Astrocyte of the cerebellum (primary cell): Measurements from ENCODE around the gene PLA2G4B.

ENCODE experiments used
- DNase-seq: peaks from one replicate; pipeline ENCODE4 v3.0.0-alpha.2; 2011; ENCODE audit warnings: low read depth
- H3K4me3 ChIP-seq: 2 replicates; pipeline ENCODE4 v1.5.1; 2011; ENCODE audit warnings: mild to moderate bottlenecking, low read depth, low read length, moderate library complexity
- CTCF ChIP-seq: IDR thresholded peaks from 2 replicates; pipeline ENCODE4 v1.5.1; 2012; ENCODE audit warnings: low read length, low read depth, moderate library complexity, mild to moderate bottlenecking; ENCODE audit errors: missing control alignments
- in situ Hi-C: cut with HindIII; loops from 2 replicates; pipeline ENCODE4 v1.10.0; 2017; ENCODE audit warnings: low sequenced_read_pairs

The PLA2G4B gene

GRCh38 chr15:41819455-41820050 lies 19.1 kb upstream of the PLA2G4B start:
- no peak for TF ChIP-seq CTCF
- in situ Hi-C loops, result no loop called here
- H3K4me3 ChIP-seq, result no peak overlapping the region
- no peak for DNase-seq

DNA sequence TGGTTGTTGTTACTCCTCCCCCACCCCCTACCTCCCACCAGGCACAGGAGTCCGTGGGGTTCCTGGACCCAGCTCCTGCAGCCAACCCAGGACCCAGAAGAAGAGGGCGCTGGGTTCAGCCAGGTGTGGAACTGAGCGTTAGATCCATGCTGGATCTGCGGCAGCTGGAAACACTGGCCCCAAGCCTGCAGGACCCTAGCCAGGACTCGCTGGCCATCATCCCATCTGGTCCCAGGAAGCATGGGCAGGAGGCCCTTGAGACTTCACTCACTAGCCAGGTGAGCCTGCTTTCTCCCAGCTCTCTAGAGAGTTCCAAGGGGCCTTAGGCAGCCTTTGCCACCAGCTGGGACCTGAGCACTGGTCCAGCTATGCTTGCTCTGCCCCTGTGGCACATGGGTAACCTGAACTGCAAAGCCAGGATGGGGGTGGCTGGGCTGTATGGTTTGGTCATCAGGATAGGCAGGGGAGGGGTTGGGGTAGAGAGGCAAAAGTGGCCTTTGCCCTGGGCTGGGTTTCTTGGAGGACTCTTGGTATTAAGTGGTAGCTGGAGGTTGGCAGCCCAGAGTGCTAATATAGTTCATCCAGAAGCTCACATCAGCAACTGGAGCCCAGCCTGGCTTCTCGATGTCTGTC lies 17.7 kb upstream of the PLA2G4B start:
- in situ Hi-C loops, result no loop called here
- TF ChIP-seq CTCF, result no peak
- H3K4me3 ChIP-seq, result no peak overlapping the region
- DNase-seq, result no peak

DNA sequence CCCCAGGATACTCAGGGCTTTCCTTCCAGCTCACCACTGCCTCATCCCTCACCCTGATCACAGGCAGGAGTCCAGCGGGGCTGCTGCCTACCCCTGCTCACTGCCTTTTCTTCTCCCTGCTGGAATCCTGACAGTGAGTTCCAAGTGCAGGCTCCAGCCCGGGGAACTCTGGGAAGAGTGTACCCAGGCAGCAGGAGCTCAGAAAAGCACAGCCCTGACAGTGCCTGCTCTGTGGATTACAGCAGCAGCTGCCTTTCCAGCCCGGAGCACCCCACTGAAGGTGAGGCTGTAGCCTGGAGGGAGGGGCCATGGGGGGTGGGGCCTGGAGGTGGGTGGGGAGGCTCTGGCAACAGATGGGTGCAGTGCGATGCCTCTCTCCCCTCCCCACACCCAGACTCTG lies 16.8 kb upstream of the PLA2G4B start:
- no peak for TF ChIP-seq CTCF
- no peak for DNase-seq
- no peak overlapping the region for H3K4me3 ChIP-seq
- in situ Hi-C loops, result no loop called here

GRCh38 chr15:41822471-41822870 lies 16.2 kb upstream of the PLA2G4B start:
- in situ Hi-C loops, result no loop called here
- no peak overlapping the region for H3K4me3 ChIP-seq
- DNase-seq, result no peak
- no peak for TF ChIP-seq CTCF

- no peak for TF ChIP-seq CTCF
- in situ Hi-C loops, result no loop called here
- DNase-seq, result no peak
- no peak overlapping the region for H3K4me3 ChIP-seq
Observed at GRCh38 chr15:41822957-41823356, 15.7 kb upstream of the PLA2G4B start.

GRCh38 chr15:41823502-41823901 lies 15.1 kb upstream of the PLA2G4B start:
- no peak for TF ChIP-seq CTCF
- no peak overlapping the region for H3K4me3 ChIP-seq
- no peak for DNase-seq
- in situ Hi-C loops, result no loop called here
